ENCODE data around the gene GSAP.
"Not testable (repeated sequence)": the region's sequence is repeated elsewhere in the genome, so short reads cannot be mapped to it uniquely, and the experiment has no call there.

Gene GSAP

GRCh38 chr7:77281780-77282478 is 134.2 kb downstream of the GSAP start:
- DNase-seq: no peak

- DNase-seq: no peak
Observed at GRCh38 chr7:77276120-77276519, 140.0 kb downstream of the GSAP start.

GRCh38 chr7:77275663-77276062 is 140.5 kb downstream of the GSAP start:
- DNase-seq: not testable (repeated sequence)

GRCh38 chr7:77271766-77272165 is 144.4 kb downstream of the GSAP start:
- no peak for DNase-seq

GRCh38 chr7:77270094-77270480 is 146.1 kb downstream of the GSAP start:
- DNase-seq: no peak

GRCh38 chr7:77269360-77270093 is 146.6 kb downstream of the GSAP start:
- DNase-seq: no peak

GRCh38 chr7:77266291-77266794 is 149.8 kb downstream of the GSAP start:
- DNase-seq: no peak

GRCh38 chr7:77265666-77266065 is 150.5 kb downstream of the GSAP start:
- no peak for DNase-seq

- no peak for DNase-seq
Observed at GRCh38 chr7:77262316-77262715, 153.8 kb downstream of the GSAP start.
